GM19452 (cell line): ENCODE data around the gene MTCH2.
"Not testable (repeated sequence)": the region's sequence is repeated elsewhere in the genome, so short reads cannot be mapped to it uniquely, and the experiment has no call there.

Experiments used
- ATAC-seq: cut with Tn5 transposase; IDR thresholded peaks from one replicate; pipeline ENCODE4 v1.9.1; 2021; ENCODE audit not compliant: unreplicated experiment

The MTCH2 gene

DNA sequence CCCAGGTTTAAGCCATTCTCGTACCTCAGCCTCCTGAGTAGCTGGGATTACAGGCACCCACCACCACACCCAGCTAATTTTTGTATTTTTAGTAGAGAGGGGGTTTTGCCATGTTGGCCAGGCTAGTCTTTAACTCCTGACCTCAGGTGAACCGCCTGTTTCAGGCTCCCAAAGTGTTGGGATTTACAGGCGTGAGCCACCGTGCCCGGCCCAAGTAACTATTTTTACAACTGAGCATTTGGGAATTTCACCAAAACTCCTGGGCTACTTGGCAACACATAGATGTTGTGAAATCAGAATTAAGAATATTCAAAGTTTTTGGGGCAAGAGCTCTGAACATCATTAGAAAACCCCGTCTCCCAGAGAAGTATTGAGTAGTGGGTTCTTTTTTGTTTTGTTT lies 1.9 kb downstream of the MTCH2 start:
- not testable (repeated sequence) for ATAC-seq

DNA sequence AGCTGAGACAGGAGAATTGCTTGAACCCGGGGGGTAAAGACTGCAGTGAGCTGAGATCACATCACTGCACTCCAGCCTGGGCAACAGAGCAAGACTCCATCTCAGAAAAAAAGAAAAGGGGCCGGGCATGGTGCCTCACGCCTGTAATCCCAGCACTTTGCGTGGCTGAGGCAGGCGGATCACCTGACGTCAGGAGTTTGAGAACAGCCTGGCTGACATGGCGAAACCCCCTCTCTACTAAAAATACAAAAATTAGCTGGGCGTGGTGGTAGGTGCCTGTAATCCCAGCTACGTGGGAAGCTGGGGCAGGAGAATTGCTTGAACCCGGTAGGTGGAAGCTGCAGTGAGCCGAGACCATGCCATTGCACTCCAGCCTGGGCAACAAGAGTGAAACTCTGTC lies 6.0 kb downstream of the MTCH2 start:
- not testable (repeated sequence) for ATAC-seq

DNA sequence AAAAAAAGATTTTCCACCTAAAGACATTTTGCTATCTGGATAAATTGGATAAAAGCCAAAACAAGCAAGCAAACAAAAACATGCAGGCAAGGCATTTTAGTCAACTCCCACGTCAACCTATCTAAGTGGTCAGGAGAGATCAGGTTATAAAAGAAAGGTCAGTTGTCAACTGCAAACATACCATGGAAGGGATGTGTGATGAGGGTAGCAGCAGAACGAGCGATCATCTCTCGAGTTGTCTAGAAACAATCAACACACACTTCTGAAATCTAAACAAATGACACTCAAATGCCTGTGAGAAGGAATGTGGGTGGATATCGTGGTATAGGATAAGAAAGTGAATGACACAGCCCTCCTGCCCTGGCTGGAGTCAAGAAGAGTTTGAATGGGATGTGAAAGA lies 10.9 kb downstream of the MTCH2 start:
- no peak for ATAC-seq

DNA sequence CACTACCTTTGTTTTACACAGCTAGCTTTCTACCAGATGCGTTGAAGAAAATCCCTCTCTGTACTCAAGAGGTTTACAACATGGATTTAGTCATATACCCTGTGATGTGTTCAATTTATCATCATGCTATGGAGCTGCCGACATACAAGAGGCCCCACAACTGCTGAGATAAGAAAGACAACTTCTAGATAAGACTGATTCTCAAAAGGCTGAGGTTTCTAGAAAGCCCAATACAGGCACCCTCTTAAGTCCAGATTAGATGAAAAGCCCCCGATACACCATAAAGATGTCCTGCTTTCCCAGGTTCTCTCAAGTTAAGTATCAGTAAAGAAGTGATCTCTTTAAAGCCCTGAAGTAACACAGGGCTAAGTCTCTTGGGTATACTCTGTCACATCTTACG lies 14.3 kb downstream of the MTCH2 start:
- no peak for ATAC-seq

DNA sequence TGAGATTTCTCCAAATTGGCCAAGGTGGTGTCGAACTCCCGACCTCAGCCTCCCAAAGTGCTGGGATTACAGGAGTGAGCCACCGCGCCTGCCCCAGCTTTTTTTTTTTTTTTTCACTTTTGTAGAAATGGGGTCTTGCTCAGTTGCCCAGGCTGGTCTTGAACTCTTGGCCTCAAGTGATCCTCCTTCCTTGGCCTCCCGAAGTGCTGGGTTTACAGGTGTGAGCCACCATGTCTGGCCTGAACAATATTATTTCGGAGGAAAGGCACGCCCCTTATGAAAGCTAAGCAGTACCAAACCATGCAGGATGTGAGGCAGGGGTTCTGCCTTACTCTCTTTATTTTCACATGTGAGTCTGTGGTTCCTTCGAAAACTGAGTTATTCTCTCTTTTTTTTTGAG lies 16.1 kb downstream of the MTCH2 start:
- ATAC-seq, result no peak

DNA sequence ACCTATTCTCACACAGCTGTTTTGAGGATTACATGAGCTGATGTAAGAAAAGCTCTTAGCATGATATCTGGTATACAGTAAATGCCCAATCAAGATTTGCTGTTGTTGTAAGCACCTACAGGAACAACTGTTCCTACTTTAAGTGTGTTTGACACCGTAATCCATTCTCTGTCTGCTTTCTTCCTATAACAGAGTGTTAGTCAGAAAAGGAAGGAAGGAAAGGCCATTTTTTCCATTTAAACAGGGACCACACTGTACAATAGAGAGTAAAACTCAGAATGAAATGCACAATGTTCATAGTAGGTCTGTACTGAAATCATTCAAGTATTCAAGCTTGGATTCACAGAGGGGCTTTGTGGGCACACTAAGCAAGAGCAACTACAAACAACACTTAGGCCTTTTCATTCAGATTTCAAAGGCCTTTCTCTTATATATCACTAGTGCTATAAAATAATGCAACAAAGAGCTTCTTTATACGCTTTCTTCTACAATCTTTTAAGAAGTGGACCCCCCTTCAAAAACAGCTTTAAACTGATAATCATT lies 21.5 kb downstream of the MTCH2 start:
- ATAC-seq, result no peak

DNA sequence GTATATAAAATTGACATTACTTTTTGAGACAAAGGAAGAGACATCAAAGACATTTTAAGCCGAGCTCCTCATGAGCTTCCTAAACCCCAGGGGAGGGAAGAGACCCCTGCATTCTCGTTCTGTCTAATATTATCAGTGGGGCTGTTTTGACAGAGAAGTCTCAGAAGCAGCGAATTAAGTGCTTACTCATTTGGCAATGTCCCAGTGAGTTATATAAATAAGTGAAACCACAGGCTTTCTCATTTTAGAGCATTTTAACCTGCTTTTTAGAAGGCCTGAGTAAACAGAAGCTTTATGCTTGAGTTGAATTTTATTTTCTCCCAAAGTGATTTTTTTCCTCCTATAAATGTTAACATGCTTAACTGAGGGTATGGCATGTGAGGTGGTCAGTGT lies 24.9 kb downstream of the MTCH2 start:
- no peak for ATAC-seq

DNA sequence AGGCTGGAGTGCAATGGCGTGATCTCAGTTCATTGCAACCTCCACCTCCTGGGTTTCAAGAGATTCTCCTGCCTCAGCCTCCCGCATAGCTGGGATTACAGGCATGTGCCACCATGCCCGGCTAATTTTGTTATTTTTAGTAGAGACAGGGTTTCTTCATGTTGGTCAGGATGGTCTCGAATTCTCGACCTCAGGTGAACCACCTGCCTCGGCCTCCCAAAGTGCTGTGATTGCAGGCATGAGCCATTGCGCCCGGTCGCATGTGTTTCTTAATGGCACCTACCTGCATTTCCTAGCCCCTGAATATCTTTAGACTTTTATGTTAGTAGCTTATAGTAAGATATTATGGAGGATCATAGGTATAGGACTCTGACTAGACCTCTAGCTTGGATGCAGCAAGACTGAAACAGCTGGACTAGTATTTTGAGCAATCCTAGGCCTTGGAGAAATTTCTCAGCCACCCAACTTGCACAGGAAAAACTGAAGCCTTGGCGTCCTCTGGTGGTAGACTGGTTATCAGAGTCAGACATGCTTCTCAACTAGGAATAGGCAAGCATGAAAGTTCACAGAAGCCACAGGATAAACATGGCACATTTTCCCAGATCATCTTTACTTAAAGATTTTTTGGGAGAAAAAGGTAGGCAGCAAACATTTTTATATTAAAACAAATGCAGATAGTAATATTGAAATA lies 25.5 kb downstream of the MTCH2 start:
- ATAC-seq, result no peak

DNA sequence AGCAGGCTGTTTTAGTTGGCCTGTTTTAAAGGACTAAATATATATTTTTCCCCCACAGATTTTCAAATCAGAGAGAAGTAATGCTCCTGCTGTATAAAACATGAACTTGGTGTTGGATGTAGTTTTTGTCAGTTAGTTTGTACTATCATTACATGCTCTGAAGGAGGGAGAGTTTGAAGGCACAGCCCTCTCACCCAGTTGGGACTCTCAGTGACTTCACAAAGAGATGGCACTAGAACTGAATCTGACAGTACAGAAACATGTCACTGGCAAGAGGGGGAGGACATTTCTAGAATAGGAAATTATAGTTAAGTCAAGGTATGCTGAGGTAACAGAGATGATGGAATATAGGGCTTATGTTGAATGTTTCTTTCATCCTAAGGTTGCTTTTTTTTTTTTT lies 27.1 kb downstream of the MTCH2 start:
- no peak for ATAC-seq

DNA sequence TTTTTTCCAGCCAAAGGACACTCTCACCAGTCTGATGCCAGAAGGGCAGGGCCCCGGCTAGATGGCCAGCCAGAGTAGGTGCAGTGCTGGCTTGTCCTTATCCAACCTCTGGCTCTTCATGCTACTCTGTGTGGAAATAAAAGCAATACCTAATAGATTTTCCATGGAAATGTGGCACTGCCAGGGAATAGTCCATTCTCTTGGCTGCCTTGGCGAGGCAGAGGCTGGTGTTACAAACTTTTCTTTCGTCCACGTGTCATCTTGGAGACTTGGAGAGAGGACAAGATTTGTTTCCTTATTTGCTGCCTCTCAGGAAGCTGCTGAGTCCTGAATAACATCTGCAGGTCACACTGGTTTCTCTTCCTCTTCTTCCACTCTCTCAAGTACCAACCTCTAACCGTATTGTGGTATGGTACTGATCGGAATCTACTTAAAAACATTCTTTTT lies 31.0 kb downstream of the MTCH2 start:
- peak; percentile 80 for ATAC-seq

DNA sequence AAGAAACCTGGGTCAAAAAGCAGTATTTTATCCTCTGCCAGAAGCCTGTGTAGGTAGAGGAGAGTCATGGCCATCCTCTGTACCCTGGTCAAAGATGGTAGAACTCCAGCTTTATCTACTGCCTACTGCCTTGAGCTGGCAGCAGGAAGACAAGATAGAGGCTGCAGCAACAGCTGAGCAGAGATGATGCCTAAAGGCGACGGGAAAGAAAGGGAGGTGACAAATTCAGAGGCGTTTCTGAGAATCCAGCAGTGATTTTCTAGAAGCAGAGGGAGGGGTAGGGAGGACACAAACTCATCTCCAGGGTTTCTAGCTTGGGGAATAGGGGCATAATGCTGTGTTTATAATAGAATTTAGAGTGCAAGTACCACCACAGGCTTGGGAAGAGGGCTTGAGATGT lies 32.7 kb downstream of the MTCH2 start:
- no peak for ATAC-seq

DNA sequence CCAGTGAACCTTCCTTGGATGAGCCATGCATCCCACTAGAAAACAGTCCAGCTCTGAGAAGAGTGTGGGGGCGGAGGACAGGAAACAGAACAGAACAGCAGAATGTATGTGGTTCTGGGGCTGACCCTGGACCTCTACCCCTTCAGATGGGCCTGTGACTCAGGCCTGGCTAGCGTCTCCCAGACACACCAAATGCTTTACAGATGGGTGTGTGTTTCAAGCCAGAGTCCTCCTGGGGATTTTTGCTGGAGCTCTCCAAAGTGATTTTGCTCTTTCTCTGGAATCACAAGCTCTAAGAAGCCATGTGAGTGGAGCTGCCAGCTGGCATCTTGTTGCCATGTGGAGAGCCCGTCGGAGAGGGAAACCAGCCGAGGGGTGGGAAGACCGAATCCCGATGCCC lies 35.0 kb downstream of the MTCH2 start:
- ATAC-seq, result no peak

DNA sequence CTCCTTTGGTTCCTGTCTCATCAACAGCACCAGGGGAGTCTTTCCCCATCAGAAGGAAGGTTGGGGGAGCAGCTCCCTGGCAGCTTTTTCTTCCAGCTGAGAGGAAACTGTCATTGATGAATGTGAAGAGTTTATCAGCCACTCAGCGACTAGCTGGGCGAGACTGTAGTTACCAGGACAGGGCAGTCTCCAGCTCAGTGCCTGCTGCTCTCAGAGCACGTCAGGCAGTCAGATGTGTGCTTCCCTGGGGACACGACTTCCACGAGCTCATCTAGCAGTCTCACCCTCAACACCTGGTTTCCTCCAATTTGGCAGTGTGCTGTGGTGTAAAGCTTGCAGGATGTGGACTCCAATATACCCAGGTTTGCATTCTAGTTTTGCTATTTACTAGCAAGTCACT lies 35.6 kb downstream of the MTCH2 start:
- no peak for ATAC-seq

DNA sequence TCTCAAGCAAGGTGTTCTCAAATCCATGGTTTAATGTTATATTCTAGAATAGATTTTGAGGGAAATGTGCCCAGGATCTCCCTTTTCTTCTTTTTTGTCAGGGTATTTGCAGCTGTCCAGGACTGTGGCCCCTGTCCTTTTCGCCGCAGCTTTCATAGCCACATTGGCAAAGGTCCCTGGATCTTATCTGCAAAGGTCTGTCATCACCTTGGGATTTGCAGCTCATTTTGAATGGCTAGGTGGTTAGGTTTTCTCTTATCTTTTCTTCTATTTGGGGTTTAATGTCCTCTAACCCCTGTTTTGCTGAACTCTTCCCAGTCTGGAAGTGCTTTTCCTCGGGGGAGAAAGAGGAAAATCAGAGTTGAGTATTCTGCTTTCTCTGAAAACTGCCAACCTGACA lies 36.4 kb downstream of the MTCH2 start:
- no peak for ATAC-seq

DNA sequence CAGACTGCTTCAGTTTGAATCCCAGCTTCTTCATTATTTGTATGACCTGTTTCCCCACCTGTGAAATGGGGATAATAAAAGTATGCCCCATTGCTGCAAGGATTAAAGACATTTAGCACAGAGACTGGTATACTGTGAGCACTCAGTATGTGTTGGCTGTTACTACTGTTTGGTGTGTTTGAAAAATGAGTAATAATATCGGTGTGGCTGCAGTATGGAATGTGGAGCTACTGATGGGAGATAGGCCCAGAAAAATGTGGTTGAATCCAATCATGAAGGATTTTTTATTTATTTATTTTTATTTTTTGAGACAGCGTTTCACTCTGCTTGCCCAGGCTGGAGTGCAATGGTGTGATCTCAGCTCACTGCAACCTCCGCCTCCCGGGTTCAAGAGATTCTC lies 39.1 kb downstream of the MTCH2 start:
- no peak for ATAC-seq

DNA sequence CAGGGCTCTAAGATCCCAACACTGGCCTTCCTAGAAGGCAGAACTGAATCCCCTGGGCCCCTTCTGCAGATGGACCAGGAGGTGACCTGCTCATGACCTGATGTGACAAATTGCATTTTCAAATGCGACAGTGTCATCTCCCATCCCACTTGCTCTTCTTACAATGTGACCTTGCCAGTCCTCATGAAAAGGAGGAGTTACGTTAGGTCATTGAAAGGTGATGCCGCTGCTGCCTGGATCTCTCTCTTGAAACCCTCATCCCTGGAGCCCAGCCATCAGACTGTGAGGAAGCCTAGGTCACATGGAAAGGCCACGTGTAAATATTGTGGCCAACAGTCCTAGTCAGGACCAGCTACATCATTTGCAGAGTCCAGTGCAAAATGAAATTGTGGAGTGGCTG lies 42.5 kb downstream of the MTCH2 start:
- no peak for ATAC-seq

DNA sequence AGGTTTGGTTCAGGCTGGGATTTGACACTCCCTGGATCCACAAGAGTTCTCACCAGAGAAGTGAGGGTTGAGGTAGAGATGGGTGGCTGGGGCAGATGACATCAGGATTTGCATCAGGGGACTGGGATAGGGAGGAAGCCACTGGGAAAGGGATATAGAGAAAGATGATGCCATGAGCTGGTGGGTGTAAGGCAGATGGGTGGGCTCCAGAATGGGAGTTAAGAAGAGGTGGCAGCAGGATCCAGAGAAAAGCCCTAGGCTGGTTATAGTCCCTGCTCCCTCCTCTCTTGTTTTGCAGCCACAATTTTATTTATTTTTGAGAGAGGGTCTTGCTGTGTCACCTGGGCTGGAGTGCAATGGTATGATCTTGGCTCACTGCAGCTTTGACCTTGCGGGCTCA lies 46.4 kb downstream of the MTCH2 start:
- ATAC-seq, result no peak

DNA sequence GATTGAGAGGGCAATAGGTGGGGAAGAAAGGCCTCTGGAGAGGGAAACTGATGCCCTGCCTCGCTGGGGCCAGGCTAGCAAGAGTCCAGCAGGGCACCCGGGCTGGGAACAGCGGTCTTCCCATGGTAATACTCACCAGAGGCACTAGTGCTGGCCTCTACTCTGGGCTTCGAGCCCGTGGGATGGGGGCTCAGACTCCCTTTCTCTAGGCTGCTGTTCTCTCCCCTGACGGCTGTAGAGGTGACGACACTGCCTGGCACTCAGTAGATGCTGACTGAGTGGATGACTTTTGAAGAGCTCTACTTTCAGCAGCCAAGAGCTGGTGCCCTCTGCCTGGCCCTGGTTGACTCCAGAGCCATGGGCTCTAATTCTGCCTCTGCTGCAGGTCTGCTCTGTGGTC lies 47.3 kb downstream of the MTCH2 start:
- ATAC-seq, result no peak

DNA sequence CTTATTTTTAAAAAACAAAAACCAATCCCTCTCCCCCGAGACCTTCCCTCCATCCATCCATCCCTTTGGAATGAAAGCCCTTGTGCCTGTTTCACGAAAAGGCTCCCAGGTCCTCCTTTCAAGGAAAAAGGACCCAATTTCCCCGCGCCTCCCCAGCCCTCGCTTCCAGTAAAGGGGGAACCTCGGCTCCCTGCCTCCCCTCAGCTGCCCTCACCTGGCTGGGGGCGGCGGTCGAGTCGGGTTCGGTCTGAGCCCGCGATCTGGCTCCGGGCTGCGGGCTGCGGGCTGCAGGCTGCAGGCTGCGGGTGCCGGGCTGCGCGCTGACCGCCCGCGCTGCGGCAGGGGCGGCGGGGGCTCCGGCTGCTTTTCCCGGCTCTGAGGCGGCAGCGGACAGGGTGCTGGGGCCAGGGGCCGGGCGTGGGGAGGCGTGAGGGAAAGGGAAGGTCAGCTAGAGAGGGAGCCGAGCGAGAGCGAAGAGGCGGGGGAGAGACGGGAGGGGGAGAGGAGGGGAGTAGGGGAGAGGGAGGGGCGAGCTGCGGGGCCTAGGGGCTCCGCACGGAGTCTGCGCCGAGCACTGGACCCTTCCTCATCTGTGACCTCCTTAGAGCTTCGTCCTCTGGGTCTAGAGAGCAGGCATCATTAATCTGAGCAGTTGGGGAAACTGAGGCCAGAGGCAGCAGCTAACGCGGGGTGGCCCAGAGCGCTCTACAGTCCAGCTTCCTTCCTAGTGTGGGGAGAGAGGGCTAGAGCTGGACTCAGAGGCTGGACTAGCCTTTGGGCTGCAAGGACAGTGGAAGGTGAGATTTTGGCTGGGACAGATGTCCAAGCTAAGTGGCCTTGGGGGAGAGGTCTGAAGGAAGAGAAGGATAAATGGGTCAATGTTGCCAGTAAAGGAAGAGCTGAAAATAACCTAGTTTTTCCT lies 48.2 kb downstream of the MTCH2 start, which contains the start of gene C1QTNF4:
Gene C1QTNF4, minus strand, starts transcription at position 478 of the 922 bp plus-strand sequence. CDS start 3,601 bp downstream, outside the sequence.
- no peak for ATAC-seq

DNA sequence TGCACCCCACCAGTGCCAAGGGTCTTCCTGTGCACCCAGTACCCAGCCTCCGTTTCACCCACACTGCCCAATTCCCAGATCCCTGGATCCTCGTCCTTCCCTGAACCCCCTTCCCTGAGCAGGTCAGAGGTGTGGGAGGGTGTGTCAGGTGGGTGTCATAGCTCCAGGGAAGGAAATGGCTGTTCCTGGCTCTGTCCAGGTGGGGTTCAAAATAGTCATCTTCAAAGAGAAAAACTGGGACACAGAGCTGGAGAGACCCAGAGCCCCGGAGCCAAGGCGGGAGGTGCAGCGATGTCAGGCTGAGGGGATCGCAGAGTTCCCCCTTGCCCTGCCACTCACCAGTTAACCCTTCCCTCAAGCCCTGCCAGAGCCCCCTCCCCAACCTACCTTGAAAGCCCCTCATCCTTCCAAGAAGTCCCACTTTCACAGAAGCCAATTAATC lies 48.8 kb downstream of the MTCH2 start:
- no peak for ATAC-seq

DNA sequence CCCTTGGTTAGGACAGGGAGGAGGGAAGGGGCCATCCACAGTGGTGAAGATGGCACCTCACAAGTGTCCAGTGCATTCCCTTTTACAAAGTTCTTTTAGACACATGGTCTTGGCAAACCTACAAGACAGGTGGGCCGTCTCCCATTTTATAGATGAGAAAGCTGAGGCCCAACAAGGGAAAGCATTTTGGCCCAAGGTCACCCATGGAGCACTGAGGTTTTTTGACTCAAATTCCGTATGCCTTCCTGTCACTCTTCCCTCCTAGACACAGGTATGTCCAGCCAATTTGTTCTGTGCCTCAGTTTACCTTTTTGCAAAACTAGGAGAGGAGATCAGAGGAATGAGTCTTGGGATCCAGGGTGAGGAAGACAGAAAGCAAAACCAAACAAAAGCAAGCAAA lies 49.4 kb downstream of the MTCH2 start:
- no peak for ATAC-seq

DNA sequence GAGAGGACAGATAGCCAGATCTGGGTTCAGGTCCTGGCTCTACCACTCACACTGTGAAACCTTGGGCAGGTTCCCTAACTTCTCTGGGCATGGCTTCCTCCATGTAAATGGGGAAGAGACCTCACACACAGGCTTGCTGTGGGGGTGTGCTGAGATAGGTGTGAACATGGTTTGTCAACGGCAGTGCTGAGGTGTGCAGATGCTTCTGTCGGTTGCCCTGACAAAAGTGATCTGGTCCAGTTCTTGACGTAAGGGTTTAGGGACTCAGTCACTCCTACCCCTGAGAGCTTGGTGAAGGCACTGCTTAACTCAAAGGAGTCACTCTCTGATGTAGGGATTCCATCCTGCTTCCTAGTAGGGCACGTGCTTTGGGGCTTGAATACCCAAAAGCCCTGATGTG lies 50.1 kb downstream of the MTCH2 start:
- ATAC-seq, result no peak
